Measurements from ENCODE around the gene ZBTB21.

DNA sequence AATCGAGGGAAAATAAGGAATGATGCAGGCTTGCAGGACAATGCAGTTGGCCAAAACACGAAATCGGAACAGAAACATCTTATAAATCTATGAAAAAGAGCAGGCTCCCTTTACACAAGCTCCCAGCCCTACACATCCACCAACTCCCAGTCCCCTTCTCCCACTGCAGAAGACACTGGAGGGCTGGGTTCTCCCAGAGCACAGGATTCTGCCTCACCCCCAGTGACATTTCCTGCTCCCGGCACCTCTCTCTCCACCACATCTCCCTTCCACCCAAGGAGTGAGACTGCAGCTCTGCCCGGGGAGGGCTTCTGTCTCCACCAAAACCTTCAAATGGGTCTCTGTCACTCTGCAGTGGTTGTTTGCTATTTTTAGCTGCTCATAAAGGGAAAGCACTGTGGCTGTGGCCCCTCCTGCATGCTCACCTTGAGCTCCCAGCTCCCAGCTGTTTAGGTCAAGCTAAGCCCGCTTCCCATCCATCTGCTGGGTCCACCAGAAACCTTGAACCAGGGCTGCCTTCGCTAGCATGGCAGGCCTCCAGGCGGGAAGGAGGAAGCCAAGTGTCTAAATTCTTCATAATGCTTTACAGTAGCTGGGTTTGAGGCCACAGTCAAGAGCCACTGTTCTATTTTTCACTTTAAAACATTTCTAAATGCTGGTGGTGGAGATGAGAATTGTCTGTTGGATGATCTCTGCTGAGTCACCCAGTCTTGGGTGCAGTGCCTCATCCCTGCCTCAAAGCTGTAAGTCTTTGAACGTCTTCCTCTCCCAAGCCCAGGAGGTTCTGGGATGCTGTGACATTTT lies 53.0 kb downstream of the ZBTB21 start:
- TF ChIP-seq CTCF (IDR thresholded peaks at IDR 0.05) (no peak), POLR2A (IDR thresholded peaks at IDR 0.05) (no peak)

Measured in thyroid gland (tissue), 4 donors.